GM06990 (cell line): ENCODE results near the gene TFEB.

ENCODE experiments used
- DNase-seq: peaks from one replicate; pipeline ENCODE4 v3.0.0-alpha.2; 2011; ENCODE audit not compliant: insufficient read length; ENCODE audit errors: extremely low read depth
- H3K27me3 ChIP-seq: replicated peaks from 2 replicates; pipeline ENCODE4 v1.6.0; 2011; ENCODE audit warnings: low read length; ENCODE audit not compliant: control insufficient read depth, insufficient read depth
- H3K36me3 ChIP-seq: 2 replicates; pipeline ENCODE4 v1.5.1; 2011; ENCODE audit warnings: low read length; ENCODE audit not compliant: control insufficient read depth, insufficient read depth
- H3K4me3 ChIP-seq: replicated peaks from 2 replicates; pipeline ENCODE4 v1.5.1; 2011; ENCODE audit warnings: low read depth, mild to moderate bottlenecking, control low read depth, low read length
- TF ChIP-seq, protein P1 (sequence below): IDR thresholded peaks from 2 replicates; pipeline ENCODE4 v1.5.1; 2011; ENCODE audit warnings: low read length, control low read depth, mild to moderate bottlenecking, inconsistent platforms; ENCODE audit not compliant: insufficient read depth, poor library complexity, severe bottlenecking

Gene TFEB

DNA sequence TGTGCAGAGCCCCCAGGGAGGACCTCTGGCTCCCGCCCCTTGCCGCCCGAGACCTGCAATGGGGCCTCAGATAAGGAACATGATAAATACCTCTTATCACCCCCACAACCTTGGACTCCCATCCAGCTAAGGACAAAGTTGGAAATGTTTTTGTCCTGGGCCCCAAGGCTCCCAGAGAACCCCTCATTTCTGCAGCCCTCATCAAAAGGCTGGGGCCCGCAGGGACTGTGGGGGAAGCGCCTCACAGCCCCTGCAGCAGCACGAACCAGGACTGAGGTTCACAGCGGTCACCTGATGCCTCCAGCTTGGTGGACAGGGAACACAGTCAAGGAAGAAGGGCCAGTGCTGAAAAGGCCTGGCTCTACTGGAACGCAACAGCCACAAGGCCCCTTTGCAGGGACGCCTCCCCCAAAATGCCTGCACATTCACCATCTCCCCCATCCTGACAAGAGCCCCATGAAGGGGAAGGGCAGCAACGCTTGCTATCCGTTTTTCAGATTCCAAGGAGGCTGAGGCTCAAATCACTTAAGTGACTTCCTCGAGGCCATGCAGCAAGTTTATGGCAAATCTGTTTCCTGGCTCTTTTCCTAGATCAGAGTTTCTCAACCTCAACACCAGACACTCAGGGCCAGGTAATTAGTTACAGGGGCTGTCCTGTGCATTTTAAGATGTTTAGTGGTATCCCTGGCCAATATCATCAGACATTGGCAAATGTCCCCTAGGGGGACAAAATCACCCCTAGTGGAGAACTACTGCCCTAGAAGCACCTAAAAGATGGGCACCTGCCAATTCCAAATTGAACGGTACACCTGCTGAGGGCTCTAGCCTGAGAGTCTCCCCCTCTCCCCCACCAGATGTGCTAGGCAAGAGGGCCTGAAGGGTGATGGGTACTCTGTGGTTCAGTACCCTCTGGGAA is 10.6 kb downstream of the TFEB start:
- H3K4me3 ChIP-seq = peak overlapping the region; percentile 76
- TF ChIP-seq, protein P1, sequence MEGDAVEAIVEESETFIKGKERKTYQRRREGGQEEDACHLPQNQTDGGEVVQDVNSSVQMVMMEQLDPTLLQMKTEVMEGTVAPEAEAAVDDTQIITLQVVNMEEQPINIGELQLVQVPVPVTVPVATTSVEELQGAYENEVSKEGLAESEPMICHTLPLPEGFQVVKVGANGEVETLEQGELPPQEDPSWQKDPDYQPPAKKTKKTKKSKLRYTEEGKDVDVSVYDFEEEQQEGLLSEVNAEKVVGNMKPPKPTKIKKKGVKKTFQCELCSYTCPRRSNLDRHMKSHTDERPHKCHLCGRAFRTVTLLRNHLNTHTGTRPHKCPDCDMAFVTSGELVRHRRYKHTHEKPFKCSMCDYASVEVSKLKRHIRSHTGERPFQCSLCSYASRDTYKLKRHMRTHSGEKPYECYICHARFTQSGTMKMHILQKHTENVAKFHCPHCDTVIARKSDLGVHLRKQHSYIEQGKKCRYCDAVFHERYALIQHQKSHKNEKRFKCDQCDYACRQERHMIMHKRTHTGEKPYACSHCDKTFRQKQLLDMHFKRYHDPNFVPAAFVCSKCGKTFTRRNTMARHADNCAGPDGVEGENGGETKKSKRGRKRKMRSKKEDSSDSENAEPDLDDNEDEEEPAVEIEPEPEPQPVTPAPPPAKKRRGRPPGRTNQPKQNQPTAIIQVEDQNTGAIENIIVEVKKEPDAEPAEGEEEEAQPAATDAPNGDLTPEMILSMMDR = no peak

DNA sequence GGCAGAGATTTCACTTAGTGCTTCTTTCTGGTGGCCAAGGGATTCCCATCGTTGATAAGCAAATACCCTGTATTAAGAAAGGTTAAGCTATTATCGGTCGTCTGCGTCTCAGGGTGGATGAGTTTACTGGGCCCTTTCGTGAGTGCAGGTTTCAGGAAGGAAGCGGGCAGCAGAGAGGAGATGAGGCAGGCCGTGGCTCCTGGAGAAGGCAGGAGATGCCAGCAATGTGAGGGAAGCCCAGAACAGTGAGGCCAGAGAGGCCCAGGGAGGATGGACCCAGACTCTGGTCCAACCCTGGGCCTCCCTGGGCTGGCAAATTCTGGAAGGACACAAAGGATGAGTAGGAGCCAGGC is 11.2 kb downstream of the TFEB start:
- H3K4me3 ChIP-seq = peak overlapping the region; percentile 76
- H3K27me3 ChIP-seq = no peaks in the 10 kb centered on the region
- TF ChIP-seq, protein P1 = no peak
- H3K36me3 ChIP-seq = peaks cover 3% of the 10 kb centered on the region; the same call in 1 of the 2 replicates
- DNase-seq = no peak

More for the DNA sequence above, 10.6 kb downstream of the TFEB start:
- DNase-seq = no peak
- H3K27me3 ChIP-seq = no peaks in the 10 kb centered on the region
- H3K36me3 ChIP-seq = peaks cover 3% of the 10 kb centered on the region; the same call in 1 of the 2 replicates

DNA sequence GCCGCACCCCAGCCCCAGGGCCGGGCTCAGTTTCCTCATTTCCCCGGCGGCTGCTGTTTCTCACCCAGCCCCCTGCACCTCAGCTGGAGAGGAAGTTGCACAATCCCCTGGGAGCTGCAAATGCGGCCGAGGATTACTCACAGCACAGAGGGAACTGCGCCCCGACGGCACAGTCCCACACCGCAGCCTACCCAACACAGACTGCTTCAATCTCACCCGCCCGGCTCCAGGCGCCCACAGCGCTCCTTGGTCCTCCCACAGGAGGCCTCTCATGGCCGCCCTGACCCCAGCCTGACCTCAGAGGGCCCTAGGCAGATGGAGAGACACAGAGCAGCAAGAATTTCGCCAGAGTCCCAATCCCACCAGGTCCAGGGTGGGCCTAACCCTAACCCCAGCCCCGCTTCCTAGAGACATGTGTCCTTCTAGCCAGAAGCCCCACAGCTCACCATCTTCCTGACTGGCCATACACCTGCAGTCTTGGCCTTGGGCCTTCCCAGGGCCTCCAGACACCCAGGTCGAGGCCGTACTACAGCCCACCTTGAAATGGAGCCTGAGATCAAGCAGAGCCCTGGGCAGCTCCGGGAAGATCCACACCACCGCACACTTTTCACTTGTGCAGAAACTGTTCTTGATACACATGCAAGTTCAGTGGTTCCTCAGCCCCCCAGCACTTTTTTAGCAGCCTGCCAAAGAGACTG is 11.7 kb downstream of the TFEB start:
- peak; percentile 84 for DNase-seq
- no peaks in the 10 kb centered on the region for H3K27me3 ChIP-seq
- peak overlapping the region; percentile 76 for H3K4me3 ChIP-seq
- TF ChIP-seq, protein P1 = peak; percentile 4
- peaks cover 3% of the 10 kb centered on the region; the same call in 1 of the 2 replicates for H3K36me3 ChIP-seq

DNA sequence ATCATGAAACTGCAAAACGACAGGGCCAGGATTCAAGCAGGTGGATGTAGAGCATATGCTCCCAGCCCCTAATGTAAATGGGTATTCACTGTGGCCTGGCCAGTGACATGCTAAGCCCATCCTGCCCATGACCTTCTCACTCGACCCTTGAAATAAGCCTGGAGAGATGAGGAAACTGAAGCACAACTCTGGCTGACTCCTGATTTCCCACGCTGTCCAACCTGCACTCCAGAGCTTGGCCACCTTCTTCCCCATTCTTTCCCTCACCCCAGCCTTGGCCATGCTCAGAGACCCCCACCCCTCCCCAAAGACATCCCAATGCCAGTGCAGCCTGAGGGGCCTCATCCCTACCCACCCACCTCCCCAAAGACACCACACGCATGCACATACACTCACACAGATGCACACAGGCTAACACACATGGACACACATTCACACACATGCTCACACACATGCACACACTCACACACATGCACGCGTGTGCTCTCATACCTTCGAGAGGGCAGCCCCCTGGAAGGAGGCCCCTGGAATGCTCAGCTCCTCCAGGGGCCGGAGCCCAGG is 12.4 kb downstream of the TFEB start:
- no peak for DNase-seq
- Histone ChIP-seq H3K36me3 (peaks cover 2% of the 10 kb centered on the region; the same call in 1 of the 2 replicates), H3K4me3 (peak overlapping the region; percentile 76), H3K27me3 (no peaks in the 10 kb centered on the region)
- TF ChIP-seq, protein P1 = no peak

DNA sequence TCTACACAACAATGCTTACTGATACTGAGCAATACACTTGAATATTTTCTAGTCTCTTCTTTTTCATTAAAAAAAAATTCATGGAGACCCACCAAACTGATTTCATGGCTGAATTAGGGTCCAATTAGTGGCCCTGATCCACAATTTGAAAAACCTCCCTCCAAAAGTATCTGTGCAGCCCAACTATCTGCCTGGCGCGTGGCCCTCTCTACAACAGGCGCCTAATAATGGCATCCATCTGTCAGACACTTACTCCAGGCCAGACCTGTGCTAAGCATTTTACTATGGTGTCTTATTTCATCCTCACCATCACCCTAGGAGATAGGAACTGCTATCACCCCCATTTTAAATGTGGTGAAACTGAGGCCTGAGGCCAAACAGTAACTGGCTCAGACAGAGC is 14.0 kb downstream of the TFEB start:
- no peak for DNase-seq
- no peaks in the 10 kb centered on the region for H3K27me3 ChIP-seq
- H3K36me3 ChIP-seq = no peaks in the 10 kb centered on the region
- H3K4me3 ChIP-seq = peak overlapping the region; percentile 46
- TF ChIP-seq, protein P1 = no peak
